GM18499 (cell line): ENCODE results near the gene FNDC4.
"Not testable (repeated sequence)": the region's sequence is repeated elsewhere in the genome, so short reads cannot be mapped to it uniquely, and the experiment has no call there.

Experiments used
- ATAC-seq: cut with Tn5 transposase; IDR thresholded peaks from one replicate; pipeline ENCODE4 v1.9.1; 2021; ENCODE audit warnings: moderate number of reproducible peaks; ENCODE audit not compliant: insufficient read depth, unreplicated experiment

The FNDC4 gene, protein sequence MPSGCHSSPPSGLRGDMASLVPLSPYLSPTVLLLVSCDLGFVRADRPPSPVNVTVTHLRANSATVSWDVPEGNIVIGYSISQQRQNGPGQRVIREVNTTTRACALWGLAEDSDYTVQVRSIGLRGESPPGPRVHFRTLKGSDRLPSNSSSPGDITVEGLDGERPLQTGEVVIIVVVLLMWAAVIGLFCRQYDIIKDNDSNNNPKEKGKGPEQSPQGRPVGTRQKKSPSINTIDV

DNA sequence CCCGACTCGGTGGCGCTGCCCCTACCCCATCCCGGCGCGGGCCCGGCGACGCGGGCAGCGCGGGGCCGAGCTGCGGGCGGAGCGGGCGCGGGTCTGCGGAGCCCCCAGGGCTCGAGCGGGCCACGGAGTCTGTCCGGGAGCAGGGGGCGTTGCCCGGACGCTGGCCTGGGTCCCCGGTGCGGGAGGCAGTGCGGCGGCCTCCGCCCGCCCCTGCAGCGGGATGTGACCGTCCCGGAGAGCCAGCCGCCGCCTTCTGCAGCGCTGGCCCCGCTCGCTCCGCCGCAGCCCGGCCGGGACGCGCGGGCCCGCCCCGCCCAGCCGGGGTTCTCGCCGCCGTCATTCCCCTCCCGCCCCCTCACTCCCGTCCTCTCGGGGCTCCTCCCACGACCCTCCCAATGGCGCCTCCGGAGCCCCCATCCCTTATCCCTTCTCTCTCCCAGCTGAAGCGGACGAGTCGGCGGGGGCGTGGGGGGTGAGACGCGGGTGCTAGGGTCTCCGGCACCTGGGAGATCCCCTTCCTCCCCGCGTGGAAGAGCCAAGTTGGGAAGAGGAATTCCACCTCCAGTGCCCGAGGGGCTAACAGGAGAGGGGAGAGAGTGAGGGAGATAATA, at the start of gene FNDC4:
TSS of gene FNDC4 (minus strand) at position 257 of the 611 bp plus-strand sequence. CDS start 521 bp downstream, outside the sequence.
- no peak for ATAC-seq

GRCh38 chr2:27544143-27544821, 49.3 kb upstream of the FNDC4 start:
- ATAC-seq = no peak

DNA sequence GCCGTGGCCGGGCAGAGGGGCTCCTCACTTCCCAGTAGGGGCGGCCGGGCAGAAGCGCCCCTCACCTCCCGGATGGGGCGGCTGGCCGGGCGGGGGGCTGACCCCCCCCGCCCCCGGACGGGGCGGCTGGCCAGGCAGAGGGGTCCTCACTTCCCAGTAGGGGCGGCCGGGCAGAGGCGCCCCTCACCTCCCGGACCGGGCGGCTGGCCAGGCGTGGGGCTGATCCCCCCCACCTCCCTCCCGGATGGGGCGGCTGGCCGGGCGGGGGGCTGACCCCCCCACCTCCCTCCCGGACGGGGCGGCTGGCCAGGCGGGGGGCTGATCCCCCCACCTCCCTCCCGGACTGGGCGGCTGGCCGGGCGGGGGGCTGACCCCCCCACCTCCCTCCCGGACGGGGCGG, 44.6 kb upstream of the FNDC4 start:
- not testable (repeated sequence) for ATAC-seq

GRCh38 chr2:27538839-27539450, 43.9 kb upstream of the FNDC4 start:
- not testable (repeated sequence) for ATAC-seq

DNA sequence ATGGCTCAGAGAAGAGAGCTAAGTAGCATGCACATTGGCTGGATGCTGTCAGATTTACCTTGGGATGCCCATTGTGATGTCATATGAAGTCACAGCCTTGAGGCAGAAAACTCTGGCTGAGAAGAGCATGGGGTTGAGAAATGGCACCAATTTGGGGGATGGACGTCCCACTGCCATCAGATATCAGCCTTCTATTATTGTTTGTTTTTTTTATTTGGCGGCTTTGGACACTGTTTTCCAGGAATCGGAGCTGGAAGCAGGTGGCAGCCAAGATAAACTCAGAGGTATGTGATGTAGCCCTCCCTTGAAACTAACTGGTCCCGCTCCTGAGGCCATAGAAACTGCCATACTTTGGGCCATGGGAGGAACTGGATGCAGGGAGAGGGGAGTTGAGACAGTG, 42.3 kb upstream of the FNDC4 start:
- no peak for ATAC-seq

DNA sequence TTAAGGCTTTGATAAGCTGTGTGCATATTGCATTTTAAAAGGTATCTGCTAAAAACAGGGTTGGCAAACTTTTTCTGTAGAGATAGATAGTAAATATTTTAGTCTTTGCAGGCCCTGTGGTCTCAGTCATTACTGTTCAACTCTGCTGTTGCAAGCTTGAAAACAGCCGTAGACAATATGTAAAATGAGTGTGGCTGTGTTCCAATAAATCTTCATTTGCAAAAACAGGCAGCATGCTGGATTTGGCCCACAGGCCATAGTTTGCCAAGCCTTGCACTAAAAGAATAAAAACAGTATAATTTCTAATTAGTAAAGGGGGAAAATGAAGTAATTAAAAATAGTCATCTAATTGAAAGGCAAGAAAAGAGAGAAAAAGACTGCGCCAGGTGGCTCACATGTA, 37.0 kb upstream of the FNDC4 start:
- ATAC-seq = no peak

- no peak for ATAC-seq
These were observed 32.2 kb upstream of the FNDC4 start for GRCh38 chr2:27527182-27527581.

DNA sequence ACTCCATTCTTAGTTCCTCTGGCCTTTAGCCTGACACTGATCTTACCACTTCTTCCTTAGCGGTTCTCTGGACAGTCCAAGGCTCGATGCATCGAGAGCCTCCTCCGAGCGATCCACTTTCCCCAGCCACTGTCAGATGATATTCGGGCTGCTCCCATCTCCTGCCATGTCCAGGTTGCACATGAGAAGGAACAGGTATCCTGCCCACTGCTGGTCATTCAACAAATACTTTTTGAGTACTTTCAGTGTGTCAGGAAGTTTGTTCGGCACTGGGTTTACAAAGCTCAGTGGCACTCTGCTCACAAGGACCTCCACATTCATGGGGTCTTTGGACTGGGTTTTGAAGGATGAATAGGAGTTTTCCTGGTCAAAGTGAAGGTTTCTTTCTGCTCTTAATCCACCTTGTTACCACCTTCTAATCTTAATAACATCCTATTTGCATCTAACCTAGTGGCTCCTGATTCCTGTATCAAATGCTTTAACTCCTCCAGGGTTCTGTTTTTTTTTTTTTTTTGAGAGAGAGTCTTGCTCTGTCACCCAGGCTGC, 27.5 kb upstream of the FNDC4 start:
- ATAC-seq = no peak

- no peak for ATAC-seq
These were observed 25.3 kb upstream of the FNDC4 start for GRCh38 chr2:27520316-27520715.

DNA sequence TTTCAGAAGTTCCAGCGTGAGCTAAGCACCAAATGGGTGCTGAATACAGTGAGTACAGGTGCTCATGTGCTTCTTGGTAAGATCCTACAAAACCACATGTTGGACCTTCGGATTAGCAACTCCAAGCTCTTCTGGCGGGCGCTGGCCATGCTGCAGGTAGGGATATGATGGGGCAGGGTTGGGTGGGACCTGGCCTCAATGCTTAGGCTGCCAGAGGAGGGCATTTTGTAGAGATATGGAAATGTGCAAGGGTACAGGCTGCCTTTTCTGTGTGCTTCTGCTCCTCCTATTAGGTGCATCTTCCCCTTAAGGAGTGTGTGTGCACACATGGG, 23.7 kb upstream of the FNDC4 start:
- no peak for ATAC-seq

DNA sequence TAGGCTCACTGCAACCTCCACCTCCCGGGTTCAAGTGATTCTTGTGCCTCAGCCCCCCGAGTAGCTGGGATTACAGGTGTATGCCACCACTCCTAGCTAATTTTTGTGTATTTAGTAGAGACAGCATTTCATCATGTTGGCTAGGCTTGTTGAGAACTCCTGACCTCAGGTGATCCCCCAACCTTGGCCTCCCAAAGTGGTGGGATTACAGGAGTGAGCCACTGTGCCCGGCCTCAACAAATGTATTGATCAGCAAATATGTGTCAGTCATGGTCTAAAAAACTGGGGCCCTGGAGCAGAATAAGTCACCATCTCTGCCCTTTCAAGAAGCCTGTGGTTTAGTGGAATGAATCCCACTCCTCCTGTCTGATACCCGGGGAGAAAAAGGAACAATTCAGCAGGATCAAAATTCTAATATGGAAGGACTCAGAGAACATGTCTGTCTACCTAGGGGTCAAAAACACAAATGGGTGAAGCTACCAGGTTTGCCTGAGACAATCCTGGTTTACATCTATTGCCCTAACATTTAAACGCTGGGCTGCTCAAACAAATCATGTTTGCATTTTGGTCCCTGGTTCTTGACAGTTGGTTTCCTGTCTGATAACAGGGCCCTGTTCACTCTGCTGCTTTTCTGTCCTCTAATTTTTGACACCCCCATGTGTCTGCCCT, 23.2 kb upstream of the FNDC4 start:
- ATAC-seq = no peak

GRCh38 chr2:27509326-27509725, 14.3 kb upstream of the FNDC4 start:
- no peak for ATAC-seq

GRCh38 chr2:27507293-27507692, 12.3 kb upstream of the FNDC4 start:
- ATAC-seq = no peak

GRCh38 chr2:27506587-27506986, 11.6 kb upstream of the FNDC4 start:
- ATAC-seq = no peak

- no peak for ATAC-seq
These were observed 7.1 kb upstream of the FNDC4 start for GRCh38 chr2:27502142-27502541.

DNA sequence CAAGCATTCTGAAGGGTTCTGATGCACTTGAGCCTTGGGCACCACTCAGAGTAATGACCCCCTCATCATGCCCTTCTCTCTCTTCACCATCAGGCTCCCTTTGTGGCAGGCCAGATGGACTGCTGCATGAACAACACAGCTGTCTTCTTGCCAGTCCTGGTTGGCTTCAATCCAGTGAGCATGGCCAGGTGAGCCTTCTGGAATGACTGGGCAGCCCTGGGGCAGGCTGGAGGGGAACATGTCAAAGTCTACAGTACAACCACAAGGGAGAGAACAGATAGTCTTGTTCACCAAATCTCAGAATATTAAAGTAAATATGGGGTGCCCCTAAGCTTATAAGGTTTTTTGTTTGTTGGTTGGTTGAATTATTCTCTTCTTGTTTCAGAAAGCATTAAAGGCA, 6.0 kb upstream of the FNDC4 start:
- no peak for ATAC-seq

GRCh38 chr2:27498975-27499374, 4.0 kb upstream of the FNDC4 start:
- no peak for ATAC-seq

DNA sequence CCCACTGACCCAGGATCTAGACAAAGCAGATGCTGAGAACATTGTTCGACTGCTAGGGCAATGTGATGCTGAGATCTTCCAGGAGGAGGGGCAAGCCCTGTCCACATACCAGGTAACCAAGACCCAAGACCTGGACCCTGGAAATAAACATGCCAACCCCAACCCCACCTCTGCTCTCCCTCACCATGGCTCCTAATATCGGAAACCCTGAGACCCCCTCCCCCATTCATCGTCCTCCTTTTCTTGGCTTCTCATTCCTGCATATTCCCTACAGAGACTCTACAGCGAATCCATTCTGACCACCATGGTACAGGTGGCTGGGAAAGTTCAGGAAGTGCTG, 2.3 kb upstream of the FNDC4 start:
- no peak for ATAC-seq

DNA sequence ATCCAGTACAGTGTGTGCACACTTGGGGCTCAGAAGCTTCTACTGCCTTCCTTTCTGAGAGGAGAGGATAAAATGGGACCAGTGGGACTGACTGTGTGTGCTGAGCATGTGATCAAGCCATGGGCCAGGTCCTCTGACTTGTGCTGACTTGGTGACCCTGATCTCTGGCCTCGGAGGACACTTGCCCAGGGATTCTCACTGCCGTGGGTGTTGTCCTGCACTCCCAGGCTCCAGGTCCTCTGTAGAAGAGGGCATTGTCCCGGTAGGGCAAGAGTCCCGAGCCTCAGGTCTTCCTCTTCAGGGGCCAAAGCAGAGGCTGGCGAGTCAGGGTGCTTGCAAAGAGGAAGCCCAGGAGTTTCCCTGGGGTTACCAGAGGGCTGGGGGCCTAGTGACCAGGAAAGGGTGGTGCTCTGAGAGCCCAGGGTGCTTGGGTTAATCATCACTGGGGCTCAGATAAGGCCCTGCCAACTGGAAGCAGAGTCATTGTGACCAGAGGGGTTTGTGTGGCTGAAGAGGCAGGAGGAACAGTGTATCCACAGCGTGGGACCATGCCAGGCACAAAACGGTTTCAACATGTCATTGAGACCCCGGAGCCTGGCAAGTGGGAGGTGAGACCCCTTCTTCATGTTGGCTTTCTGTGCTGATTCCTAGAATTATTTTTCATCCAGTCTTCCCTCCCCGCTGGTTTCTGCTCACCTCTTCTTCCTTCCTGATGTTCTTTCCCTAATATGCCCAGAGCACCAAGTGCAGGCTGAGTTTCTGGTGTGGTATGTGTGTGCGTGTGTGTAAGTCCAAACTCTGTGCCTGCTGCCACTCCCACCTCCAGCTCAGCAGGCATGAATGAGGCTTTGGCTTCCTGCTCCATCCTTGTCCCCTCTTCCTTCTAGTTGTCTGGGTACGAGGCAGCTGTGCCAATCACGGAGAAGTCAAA, 1.6 kb upstream of the FNDC4 start, which contains the start of gene GCKR:
TSS of gene GCKR (plus strand) at position 483 of the 931 bp plus-strand sequence. CDS start at position 549, 66 bp downstream.
- no peak for ATAC-seq
